HG03280 (cell line): ENCODE data around the gene TCHH.

ENCODE experiments used
- ATAC-seq: cut with Tn5 transposase; IDR thresholded peaks from one replicate; pipeline ENCODE4 v1.9.1; 2021; ENCODE audit warnings: mild to moderate bottlenecking, moderate library complexity; ENCODE audit not compliant: unreplicated experiment

TCHH gene

GRCh38 chr1:152061952-152062351, 53.3 kb downstream of the TCHH start:
- ATAC-seq, result no peak
